Femur (tissue), 1 donor: Measurements from ENCODE around the gene MYOZ3.

ENCODE experiments used
- DNase-seq: peaks from one replicate; pipeline ENCODE4 v3.0.0-alpha.2; 2017

The MYOZ3 gene

GRCh38 chr5:150644058-150644457 lies 17.0 kb upstream of the MYOZ3 start:
- no peak for DNase-seq

GRCh38 chr5:150644514-150644913 lies 16.5 kb upstream of the MYOZ3 start:
- no peak for DNase-seq

- DNase-seq, result no peak
Observed at GRCh38 chr5:150645070-150645700, 15.9 kb upstream of the MYOZ3 start.

- no peak for DNase-seq
Observed at GRCh38 chr5:150647275-150648251, 13.5 kb upstream of the MYOZ3 start.

- DNase-seq, result no peak
Observed at GRCh38 chr5:150648294-150649107, 12.6 kb upstream of the MYOZ3 start.

- DNase-seq, result no peak
Observed at GRCh38 chr5:150649108-150650020, 11.7 kb upstream of the MYOZ3 start.

GRCh38 chr5:150650021-150651006 lies 10.7 kb upstream of the MYOZ3 start:
- no peak for DNase-seq

- DNase-seq, result no peak
Observed at GRCh38 chr5:150651382-150651781, 9.7 kb upstream of the MYOZ3 start.

- no peak for DNase-seq
Observed at GRCh38 chr5:150651924-150652671, 9.0 kb upstream of the MYOZ3 start.

- DNase-seq, result no peak
Observed at GRCh38 chr5:150653145-150653761, 7.8 kb upstream of the MYOZ3 start.

GRCh38 chr5:150653762-150654556 lies 7.1 kb upstream of the MYOZ3 start:
- DNase-seq, result no peak

GRCh38 chr5:150655221-150655620 lies 5.8 kb upstream of the MYOZ3 start:
- peak; percentile 26 for DNase-seq

GRCh38 chr5:150656191-150657132 lies 4.6 kb upstream of the MYOZ3 start:
- DNase-seq, result peak; percentile 92

GRCh38 chr5:150658121-150658520 lies 2.9 kb upstream of the MYOZ3 start:
- no peak for DNase-seq

GRCh38 chr5:150658699-150659265 lies 2.3 kb upstream of the MYOZ3 start:
- DNase-seq, result no peak

GRCh38 chr5:150659360-150660107 lies 1.5 kb upstream of the MYOZ3 start:
- no peak for DNase-seq
